Suprapubic skin (tissue), 3 donors: Measurements from ENCODE around the gene GAS7.

Source experiments
- EP300 ChIP-seq: sonication (generic); formaldehyde crosslinking; IDR thresholded peaks from one replicate; pipeline ENCODE4 v1.6.1; 2017; ENCODE audit warnings: antibody characterized with exemption
- POLR2A ChIP-seq, 2 donors: fragments of 450-650 bp; IDR thresholded peaks; one replicate each; pipeline ENCODE4 v1.6.1; 2017; ENCODE audit warnings: antibody characterized with exemption in 2 of 2, mild to moderate bottlenecking in 2 of 2, moderate library complexity in 2 of 2
- TF ChIP-seq, protein P1 (sequence below), 2 donors: fragments of 200-600 bp in 1 of 2; fragments of 450-650 bp in 1 of 2; sonication (generic) in 1 of 2; IDR thresholded peaks; one replicate each; pipeline ENCODE4 v1.5.1; 2016 to 2019; ENCODE audit warnings: antibody characterized with exemption in 2 of 2, mild to moderate bottlenecking in 1 of 2, moderate library complexity in 1 of 2

DNA sequence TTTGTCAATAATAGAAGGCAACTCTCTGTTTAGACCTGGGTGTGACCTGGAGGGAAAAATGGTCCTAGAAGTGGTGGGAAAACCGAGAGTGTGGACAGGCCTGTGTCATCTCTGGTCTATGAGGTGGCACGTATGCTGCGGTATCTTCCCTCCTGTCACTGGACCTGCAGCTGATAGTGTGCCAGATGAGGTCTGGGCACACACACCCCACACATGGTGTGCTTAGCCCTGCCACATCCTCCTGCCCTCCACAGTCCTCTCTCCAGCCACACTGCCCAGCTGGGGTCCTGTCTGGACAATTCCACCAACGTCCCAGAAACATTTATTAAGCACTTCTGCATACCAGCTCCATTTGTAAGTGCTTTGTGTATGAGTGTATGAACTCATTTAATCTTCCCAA is 335.5 kb downstream of the GAS7 start:
- TF ChIP-seq, protein P1, sequence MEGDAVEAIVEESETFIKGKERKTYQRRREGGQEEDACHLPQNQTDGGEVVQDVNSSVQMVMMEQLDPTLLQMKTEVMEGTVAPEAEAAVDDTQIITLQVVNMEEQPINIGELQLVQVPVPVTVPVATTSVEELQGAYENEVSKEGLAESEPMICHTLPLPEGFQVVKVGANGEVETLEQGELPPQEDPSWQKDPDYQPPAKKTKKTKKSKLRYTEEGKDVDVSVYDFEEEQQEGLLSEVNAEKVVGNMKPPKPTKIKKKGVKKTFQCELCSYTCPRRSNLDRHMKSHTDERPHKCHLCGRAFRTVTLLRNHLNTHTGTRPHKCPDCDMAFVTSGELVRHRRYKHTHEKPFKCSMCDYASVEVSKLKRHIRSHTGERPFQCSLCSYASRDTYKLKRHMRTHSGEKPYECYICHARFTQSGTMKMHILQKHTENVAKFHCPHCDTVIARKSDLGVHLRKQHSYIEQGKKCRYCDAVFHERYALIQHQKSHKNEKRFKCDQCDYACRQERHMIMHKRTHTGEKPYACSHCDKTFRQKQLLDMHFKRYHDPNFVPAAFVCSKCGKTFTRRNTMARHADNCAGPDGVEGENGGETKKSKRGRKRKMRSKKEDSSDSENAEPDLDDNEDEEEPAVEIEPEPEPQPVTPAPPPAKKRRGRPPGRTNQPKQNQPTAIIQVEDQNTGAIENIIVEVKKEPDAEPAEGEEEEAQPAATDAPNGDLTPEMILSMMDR (IDR thresholded peaks at IDR 0.05): no peak
- TF ChIP-seq POLR2A (IDR thresholded peaks at IDR 0.05) (no peak), EP300 (no peak)
